CD14-positive monocyte (primary cell): ENCODE results near the gene TBC1D22A. TPM values are rescaled to one million over a fixed set of nuclear protein-coding genes. Genes with fewer than 3 reads are reported as not detected.

Source experiments
- DNase-seq, 3 donors: peaks; one replicate each; pipeline ENCODE4 v3.0.0-alpha.2; 2011 to 2022
- H2AFZ ChIP-seq: 2 replicates; pipeline ENCODE4 v1.6.0; 2012; ENCODE audit warnings: mild to moderate bottlenecking, low read depth, low read length, inconsistent platforms; ENCODE audit not compliant: insufficient read depth, poor library complexity, severe bottlenecking
- H3K27ac ChIP-seq, 2 donors: 1 replicate in 1 of 2; 2 replicates in 1 of 2; pipeline ENCODE4 v1.5.1; 2012 to 2013; ENCODE audit warnings: low read length in 2 of 2, control low read depth in 1 of 2, inconsistent platforms in 1 of 2, low read depth in 1 of 2, mild to moderate bottlenecking in 1 of 2
- H3K27me3 ChIP-seq, 2 donors: one replicate each; pipeline versions ENCODE4 v1.6.0 to v1.6.1; 2011 to 2013; ENCODE audit warnings: low read length in 2 of 2; ENCODE audit not compliant: control insufficient read depth in 2 of 2, insufficient read depth in 2 of 2
- H3K36me3 ChIP-seq, 2 donors: replicated peaks in 1 of 2; 1 replicate in 1 of 2; 2 replicates in 1 of 2; pipeline versions ENCODE4 v1.5.1 to v1.6.1; 2012 to 2013; ENCODE audit warnings: low read length in 2 of 2, control low read depth in 1 of 2, inconsistent platforms in 1 of 2, mild to moderate bottlenecking in 1 of 2; ENCODE audit not compliant: insufficient read depth in 2 of 2, control insufficient read depth in 1 of 2
- H3K4me1 ChIP-seq, 2 donors: 1 replicate in 1 of 2; 2 replicates in 1 of 2; pipeline versions ENCODE4 v1.5.1 to v1.6.1; 2012 to 2013; ENCODE audit warnings: low read length in 2 of 2, control low read depth in 1 of 2, inconsistent platforms in 1 of 2, mild to moderate bottlenecking in 1 of 2, moderate library complexity in 1 of 2; ENCODE audit not compliant: insufficient read depth in 2 of 2, control insufficient read depth in 1 of 2
- H3K4me2 ChIP-seq: replicated peaks from 2 replicates; pipeline ENCODE3; 2012; ENCODE audit warnings: low read length, moderate library complexity, mild to moderate bottlenecking; ENCODE audit not compliant: poor library complexity, severe bottlenecking; ENCODE audit errors: extremely low read depth
- H3K4me3 ChIP-seq, 3 experiments: fragments of 200-600 bp in 1 of 3; sonication (generic) in 1 of 3; replicated peaks in 1 of 3; 1 replicate in 2 of 3; 2 replicates in 1 of 3; pipeline ENCODE4 v1.5.1; 2011 to 2013; ENCODE audit warnings: low read length in 3 of 3, mild to moderate bottlenecking in 3 of 3, control low read depth in 2 of 3, low read depth in 2 of 3, inconsistent platforms in 1 of 3, moderate library complexity in 1 of 3
- H3K79me2 ChIP-seq: 2 replicates; pipeline ENCODE4 v1.6.0; 2012; ENCODE audit warnings: mild to moderate bottlenecking, control low read depth, inconsistent platforms, low read length, moderate library complexity; ENCODE audit not compliant: insufficient read depth
- H3K9ac ChIP-seq: 2 replicates; pipeline ENCODE4 v1.6.0; 2017; ENCODE audit warnings: low read length, mild to moderate bottlenecking; ENCODE audit not compliant: insufficient read depth, poor library complexity, severe bottlenecking
- H3K9me3 ChIP-seq, 2 donors: replicated peaks in 1 of 2; 1 replicate in 1 of 2; 2 replicates in 1 of 2; pipeline versions ENCODE4 v1.5.1 to v1.6.1; 2012 to 2013; ENCODE audit warnings: low read length in 2 of 2, control low read depth in 1 of 2; ENCODE audit not compliant: control insufficient read depth in 1 of 2, insufficient read depth in 1 of 2
- H4K20me1 ChIP-seq: 2 replicates; pipeline ENCODE4 v1.6.0; 2012; ENCODE audit warnings: mild to moderate bottlenecking, low read length, control low read depth, moderate library complexity; ENCODE audit not compliant: insufficient read depth
- H3K27ac Mint-ChIP-seq, 7 donors: one replicate each; pipeline ENCODE4 v1.8.0; 2020; ENCODE audit warnings: mild to moderate bottlenecking in 7 of 7, mixed read lengths in 7 of 7, moderate library complexity in 6 of 7, inconsistent platforms in 2 of 7
- H3K27me3 Mint-ChIP-seq, 3 donors: one replicate each; pipeline ENCODE4 v1.8.0; 2021 to 2022; ENCODE audit warnings: low read depth in 3 of 3, mild to moderate bottlenecking in 3 of 3, mixed read lengths in 3 of 3, moderate library complexity in 3 of 3, inconsistent platforms in 1 of 3
- H3K36me3 Mint-ChIP-seq, 2 donors: one replicate each; pipeline ENCODE4 v1.8.0; 2020; ENCODE audit warnings: mixed read lengths in 2 of 2, inconsistent platforms in 1 of 2, mild to moderate bottlenecking in 1 of 2
- H3K4me1 Mint-ChIP-seq: one replicate; pipeline ENCODE4 v1.8.0; 2020; ENCODE audit warnings: mild to moderate bottlenecking, mixed read lengths
- H3K4me3 Mint-ChIP-seq, 2 donors: one replicate each; pipeline ENCODE4 v1.8.0; 2020; ENCODE audit warnings: mild to moderate bottlenecking in 2 of 2, mixed read lengths in 2 of 2, moderate library complexity in 1 of 2
- H3K9me3 Mint-ChIP-seq, 7 donors: one replicate each; pipeline ENCODE4 v1.8.0; 2020 to 2022; ENCODE audit warnings: mixed read lengths in 7 of 7, mild to moderate bottlenecking in 6 of 7, moderate library complexity in 6 of 7, inconsistent platforms in 2 of 7
- WGBS: methylation state at CpG from one replicate; pipeline ENCODE4 v1.1.5; 2013; ENCODE audit warnings: missing lambda C conversion rate; ENCODE audit not compliant: insufficient coverage; 5-methylcytosine and 5-hydroxymethylcytosine counted together
- intact Hi-C, 2 donors: fragments of 100-400 bp; cut with micrococcal nuclease; formaldehyde crosslinking; loops; one replicate each; pipeline versions ENCODE4 v1.15.0 to v1.15.1; 2023
- polyA plus RNA-seq, 3 donors: library from polyadenylated mRNA; depleted of rRNA in 1 of 3; unstranded in 2 of 3; stranded (reverse) in 1 of 3; fragments of 300-500 nt in 2 of 3; fragments of >200 nt in 1 of 3; fragmentation: Illumina TruSeq in 2 of 3; gene quantifications; 1 replicate in 2 of 3; 2 replicates in 1 of 3; pipeline ENCODE4 v1.2.3, GENCODE V29; 2012 to 2021
- TF ChIP-seq, protein P1 (sequence below): fragments of 200-600 bp; IDR thresholded peaks from one replicate; pipeline ENCODE4 v1.8.0; 2022; ENCODE audit warnings: antibody characterized with exemption, mild to moderate bottlenecking

TBC1D22A gene
- polyA plus RNA-seq, 3 donors: 25.9 to 36.2 (median 29.5) TPM

DNA sequence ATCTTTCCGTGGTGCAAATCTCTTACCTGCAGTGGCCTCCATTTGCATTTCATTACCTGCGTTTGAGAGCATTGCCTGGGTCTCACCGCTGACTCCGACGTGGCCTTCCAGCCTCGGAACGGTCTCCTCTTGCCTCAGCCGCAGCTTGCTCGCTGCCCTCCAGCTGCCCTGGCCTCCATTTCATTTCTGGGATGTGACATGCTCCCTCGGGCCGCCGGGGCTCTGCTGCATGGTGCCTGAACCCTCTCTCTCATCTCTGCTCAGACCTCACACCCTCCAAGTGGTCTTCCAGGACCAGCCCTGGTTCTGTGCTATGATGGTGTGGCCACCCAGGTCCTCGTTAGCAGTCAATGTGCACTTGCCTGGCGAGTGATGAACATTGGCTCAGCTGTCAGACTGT, 229.2 kb downstream of the TBC1D22A start:
- Histone ChIP-seq H2AFZ (no peak overlapping the region), H3K4me3 (no peak overlapping the region), H3K9me3 (no peaks in the 10 kb centered on the region), H3K4me2 (no peak overlapping the region), H3K79me2 (no peaks in the 10 kb centered on the region), H3K4me1 (no peaks in the 10 kb centered on the region), H4K20me1 (peaks cover 90% of the 10 kb centered on the region), H3K36me3 (peaks cover 39 to 80% of the 10 kb centered on the region in 2 donors), H3K9ac (no peak overlapping the region), H3K27ac (no peak overlapping the region), H3K27me3 (no peaks in the 10 kb centered on the region)
- Mint-ChIP-seq H3K4me1 (no peaks in the 10 kb centered on the region), H3K27ac (peak overlapping the region in 2 of 7 donors; percentile 3 to 55), H3K27me3 (no peaks in the 10 kb centered on the region), H3K9me3 (no peaks in the 10 kb centered on the region), H3K36me3 (peaks cover 58 to 60% of the 10 kb centered on the region in 2 donors), H3K4me3 (no peak overlapping the region)
- intact Hi-C loops: no loop called here
- DNase-seq: no peak
- TF ChIP-seq, protein P1, sequence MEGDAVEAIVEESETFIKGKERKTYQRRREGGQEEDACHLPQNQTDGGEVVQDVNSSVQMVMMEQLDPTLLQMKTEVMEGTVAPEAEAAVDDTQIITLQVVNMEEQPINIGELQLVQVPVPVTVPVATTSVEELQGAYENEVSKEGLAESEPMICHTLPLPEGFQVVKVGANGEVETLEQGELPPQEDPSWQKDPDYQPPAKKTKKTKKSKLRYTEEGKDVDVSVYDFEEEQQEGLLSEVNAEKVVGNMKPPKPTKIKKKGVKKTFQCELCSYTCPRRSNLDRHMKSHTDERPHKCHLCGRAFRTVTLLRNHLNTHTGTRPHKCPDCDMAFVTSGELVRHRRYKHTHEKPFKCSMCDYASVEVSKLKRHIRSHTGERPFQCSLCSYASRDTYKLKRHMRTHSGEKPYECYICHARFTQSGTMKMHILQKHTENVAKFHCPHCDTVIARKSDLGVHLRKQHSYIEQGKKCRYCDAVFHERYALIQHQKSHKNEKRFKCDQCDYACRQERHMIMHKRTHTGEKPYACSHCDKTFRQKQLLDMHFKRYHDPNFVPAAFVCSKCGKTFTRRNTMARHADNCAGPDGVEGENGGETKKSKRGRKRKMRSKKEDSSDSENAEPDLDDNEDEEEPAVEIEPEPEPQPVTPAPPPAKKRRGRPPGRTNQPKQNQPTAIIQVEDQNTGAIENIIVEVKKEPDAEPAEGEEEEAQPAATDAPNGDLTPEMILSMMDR: no peak
- 91% methylated on average over 12 of the region's 14 CpGs for WGBS

DNA sequence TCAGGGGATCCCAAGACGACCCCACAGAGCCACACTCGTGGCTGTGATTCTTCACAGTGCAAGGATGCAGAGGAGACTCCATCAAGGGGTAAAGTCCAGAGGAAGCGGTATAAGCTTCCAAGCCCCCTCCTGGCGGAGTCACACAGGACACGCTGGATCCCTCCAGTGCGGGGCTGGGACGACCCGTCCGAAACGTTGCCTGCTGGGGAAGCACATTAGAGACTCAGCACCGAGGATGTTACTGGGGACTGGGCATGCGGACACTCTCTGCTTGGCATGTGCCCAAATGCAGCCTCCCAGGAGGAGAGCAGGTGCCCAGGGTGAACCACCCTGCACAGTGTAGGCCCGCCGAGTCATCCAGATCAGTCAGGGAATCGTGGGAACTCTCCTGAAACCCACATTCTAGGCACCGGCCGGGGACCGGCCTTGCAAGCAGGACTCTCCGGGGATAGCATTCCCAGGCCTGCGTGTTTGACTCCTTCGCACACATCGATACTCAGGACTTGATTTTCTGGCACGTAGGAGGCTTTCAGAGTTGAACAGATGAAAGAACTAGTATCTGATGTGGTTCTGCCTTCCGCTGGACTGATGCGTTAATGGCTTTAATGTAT, 229.8 kb downstream of the TBC1D22A start:
- H3K9me3 Mint-ChIP-seq: no peaks in the 10 kb centered on the region
- 96% methylated on average over 24 of the region's 25 CpGs for WGBS

More for the DNA sequence above, 229.8 kb downstream of the TBC1D22A start:
- no peaks in the 10 kb centered on the region for H3K4me1 ChIP-seq
- Mint-ChIP-seq H3K4me3 (no peak overlapping the region), H3K27me3 (no peaks in the 10 kb centered on the region), H3K4me1 (no peaks in the 10 kb centered on the region), H3K36me3 (peaks cover 54 to 57% of the 10 kb centered on the region in 2 donors), H3K27ac (peak overlapping the region in 1 of 7 donors; percentile 54)
- H3K9ac ChIP-seq: no peak overlapping the region
- DNase-seq: no peak
- H3K36me3 ChIP-seq: peaks cover 40 to 80% of the 10 kb centered on the region in 2 donors
- TF ChIP-seq, protein P1: no peak
- H2AFZ ChIP-seq: no peak overlapping the region
- peaks cover 90% of the 10 kb centered on the region for H4K20me1 ChIP-seq
- no peak overlapping the region for H3K4me2 ChIP-seq
- intact Hi-C loops: no loop called here
- no peaks in the 10 kb centered on the region for H3K27me3 ChIP-seq
- H3K4me3 ChIP-seq: no peak overlapping the region
- no peaks in the 10 kb centered on the region for H3K9me3 ChIP-seq
- H3K27ac ChIP-seq: no peak overlapping the region
- no peaks in the 10 kb centered on the region for H3K79me2 ChIP-seq
